ENCODE measurements around the gene MRPS12.
"Not testable (repeated sequence)": the region's sequence is repeated elsewhere in the genome, so short reads cannot be mapped to it uniquely, and the experiment has no call there.

Gene MRPS12

DNA sequence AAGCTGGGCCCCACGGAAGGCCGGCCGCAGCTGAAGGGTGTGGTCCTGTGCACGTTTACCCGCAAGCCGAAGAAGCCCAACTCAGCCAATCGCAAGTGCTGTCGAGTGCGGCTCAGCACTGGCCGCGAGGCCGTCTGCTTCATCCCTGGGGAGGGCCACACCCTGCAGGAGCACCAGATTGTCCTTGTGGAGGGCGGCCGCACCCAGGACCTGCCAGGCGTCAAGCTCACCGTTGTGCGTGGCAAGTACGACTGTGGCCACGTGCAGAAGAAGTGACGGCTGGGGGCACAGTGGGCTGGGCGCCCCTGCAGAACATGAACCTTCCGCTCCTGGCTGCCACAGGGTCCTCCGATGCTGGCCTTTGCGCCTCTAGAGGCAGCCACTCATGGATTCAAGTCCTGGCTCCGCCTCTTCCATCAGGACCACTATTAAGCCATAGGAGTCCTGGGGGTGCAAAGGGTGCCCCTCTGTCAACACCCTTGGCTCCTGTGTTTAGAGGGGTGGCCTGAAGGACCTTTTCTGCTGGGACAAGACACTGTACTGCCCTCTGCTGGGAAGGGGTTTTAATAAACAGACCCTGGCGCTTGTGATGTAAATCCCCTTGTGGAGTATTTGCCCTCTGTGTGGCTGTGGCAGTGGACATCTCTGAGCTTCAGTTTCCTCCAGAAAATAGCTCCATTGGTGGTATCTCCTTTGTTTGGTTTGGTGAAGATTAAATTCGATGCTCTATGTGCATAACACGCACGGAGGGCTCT is 1.9 kb downstream of the MRPS12 start:
- in situ Hi-C loops (cut with HindIII; ENCODE audit: low sequenced_read_pairs): no loop called here

- in situ Hi-C loops (cut with HindIII; ENCODE audit: low sequenced_read_pairs): no loop called here
Observed at GRCh38 chr19:38933544-38933943, 2.8 kb downstream of the MRPS12 start.

DNA sequence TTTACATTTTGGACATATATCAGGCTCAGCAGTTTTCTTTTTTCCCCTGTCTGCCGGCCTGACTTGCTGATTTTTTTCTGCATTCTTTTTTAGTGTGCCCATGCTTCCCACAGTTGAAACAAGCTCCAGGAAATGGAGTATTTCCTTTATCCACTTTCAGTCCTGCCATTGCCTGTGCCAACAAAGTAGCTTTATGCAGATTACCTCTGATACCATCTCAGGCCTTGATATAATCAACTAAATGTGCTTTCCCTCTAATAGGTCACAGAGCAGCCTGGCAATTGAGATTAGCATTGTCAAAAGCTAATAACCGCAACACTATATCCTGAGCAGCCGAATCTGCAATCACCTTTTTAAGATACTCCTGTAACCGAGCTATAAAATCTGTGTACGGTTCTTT is 9.2 kb downstream of the MRPS12 start:
- in situ Hi-C loops (cut with HindIII; ENCODE audit: low sequenced_read_pairs): no loop called here

GRCh38 chr19:38941466-38941865 is 10.7 kb downstream of the MRPS12 start:
- in situ Hi-C loops (cut with HindIII; ENCODE audit: low sequenced_read_pairs): not testable (repeated sequence)

- in situ Hi-C loops (cut with HindIII; ENCODE audit: low sequenced_read_pairs): no loop called here
Observed at GRCh38 chr19:38941979-38942378, 11.2 kb downstream of the MRPS12 start.

DNA sequence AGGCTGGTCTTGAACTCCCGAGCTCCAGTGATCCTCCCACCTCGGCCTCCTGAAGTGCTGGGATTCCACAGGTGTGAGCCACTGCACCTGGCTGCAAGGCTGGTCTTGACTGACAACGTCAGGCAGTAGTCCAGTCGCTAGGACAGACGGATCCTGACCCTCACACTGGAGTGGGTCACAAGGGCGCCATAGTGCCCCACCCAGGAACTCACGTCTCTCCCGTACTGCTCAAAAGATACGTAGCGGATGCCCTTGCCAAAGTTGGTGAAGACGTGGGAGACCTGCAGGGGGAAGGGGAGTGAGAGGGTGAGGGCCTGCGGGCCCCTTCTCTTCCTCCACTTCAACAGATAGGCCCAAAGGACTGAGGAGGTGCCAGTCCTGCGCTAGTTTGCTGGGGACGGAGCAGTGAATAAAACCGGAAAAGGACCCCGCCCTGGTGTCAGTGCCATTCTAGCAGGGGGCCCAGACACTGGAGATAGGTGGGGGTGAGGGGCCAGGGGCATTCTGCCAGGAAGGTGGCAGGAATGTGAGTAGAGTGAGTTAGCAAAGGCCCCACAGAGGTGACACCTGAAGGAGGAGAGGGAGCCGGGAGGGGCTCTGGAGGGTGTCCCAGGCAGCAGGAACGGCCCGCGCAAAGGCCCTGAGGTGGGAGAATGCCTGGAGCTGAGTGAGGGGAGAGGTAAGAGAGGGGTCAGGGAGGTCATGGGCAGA is 11.9 kb downstream of the MRPS12 start:
- in situ Hi-C loops (cut with HindIII; ENCODE audit: low sequenced_read_pairs): no loop called here

DNA sequence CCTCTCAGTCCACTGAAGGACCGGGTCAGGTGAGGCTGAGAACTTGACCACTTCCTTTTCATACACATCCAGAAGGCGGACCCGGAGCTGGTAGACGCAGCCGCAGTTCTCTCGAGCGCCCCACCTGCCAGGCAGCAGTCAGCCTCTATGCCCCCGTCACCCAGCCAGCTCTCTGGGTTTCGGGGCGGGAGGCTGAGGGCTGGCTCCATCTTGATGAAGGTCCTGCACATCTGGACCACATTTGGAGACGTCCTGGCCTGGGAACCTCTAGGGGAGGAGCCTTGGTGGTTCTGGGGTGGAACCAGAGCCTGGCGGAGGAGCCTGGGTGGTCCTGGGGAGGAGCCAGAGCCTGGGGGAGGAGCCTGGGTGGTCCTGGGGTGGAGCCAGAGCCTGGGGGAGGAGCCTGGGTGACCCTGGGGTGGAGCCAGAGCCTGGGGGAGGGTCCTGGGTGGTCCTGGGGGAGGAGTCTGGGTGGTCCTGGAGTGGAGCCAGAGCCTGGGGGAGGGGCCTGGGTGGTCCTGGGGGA is 14.3 kb downstream of the MRPS12 start:
- in situ Hi-C loops (cut with HindIII; ENCODE audit: low sequenced_read_pairs): no loop called here

- in situ Hi-C loops (cut with HindIII; ENCODE audit: low sequenced_read_pairs): no loop called here
Observed at GRCh38 chr19:38945562-38946228, 15.0 kb downstream of the MRPS12 start.

DNA sequence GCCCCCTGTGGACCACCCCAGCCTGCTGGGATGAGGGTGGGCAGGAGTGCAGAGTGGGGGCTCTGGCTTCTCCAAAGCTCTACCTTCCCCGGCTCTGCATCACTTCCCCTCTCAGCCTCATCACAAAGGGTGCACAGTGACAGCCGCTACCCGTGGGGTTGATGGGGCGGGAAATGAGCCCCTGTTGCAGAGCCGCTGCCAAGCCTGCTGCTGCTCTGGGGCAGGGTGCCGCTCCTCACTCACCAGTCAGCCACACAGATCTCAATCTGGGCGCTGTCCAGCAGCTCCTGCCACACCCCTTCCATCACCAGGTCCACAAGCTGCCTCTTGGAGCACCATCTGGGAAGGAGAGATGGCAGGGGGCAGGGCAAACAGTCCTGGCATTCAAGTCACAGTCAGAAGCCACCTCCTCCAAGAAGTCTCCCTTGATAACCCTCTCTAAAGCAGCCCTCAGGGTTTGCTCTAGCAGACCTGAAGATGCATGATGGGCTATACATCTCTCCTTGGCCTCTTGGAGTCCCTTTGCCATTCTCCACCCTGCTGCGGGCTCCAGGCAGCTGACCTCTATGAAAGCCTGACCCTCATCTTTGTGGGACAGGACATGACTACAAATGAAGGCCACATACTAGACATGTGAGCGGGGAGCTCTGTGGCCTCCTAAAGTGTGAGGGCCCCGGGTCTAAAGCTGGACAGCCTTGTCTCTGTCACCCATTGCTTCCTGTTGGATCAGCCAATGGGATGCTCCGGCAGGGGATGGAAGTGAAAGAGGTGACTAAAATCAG is 15.7 kb downstream of the MRPS12 start:
- in situ Hi-C loops (cut with HindIII; ENCODE audit: low sequenced_read_pairs): no loop called here

DNA sequence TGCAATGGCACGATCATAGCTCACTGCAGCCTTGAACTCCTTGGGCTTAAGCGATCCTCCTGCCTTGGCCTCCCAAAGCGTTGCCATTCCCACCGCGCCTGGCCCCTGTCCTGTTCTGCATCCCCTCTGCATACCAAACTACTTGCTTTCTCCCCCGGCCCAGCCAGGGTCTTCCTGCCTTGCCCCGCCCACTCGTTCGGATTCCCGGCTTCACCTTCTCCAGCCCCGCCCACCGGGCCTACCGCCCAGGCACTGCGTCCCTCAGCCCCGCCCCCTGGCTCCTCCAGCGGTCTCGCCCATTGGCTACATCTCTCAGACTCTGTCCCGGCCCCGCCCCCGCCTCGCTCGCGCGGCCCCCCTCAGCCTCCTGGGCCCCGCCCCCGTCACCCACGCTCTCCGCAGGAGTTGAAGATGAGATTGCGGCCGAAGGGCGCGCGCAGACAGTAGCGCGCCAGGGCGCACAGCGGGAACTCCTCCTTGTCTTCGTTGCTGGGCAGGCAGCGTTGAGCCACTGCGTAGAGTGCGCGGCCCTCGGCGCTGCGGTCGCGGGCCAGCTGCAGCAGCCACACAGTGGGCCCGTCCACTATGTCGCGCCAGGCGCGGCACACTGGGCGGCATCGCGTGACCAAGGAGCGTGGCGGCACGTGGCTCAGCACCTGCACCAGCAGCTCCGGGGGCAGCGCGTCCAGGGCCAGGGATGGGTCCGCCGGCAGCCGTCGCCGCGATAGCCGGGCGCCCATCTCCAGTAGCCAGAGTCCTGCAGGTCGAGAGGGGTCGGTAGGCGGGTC is 19.0 kb downstream of the MRPS12 start:
- in situ Hi-C loops (cut with HindIII; ENCODE audit: low sequenced_read_pairs): no loop called here

DNA sequence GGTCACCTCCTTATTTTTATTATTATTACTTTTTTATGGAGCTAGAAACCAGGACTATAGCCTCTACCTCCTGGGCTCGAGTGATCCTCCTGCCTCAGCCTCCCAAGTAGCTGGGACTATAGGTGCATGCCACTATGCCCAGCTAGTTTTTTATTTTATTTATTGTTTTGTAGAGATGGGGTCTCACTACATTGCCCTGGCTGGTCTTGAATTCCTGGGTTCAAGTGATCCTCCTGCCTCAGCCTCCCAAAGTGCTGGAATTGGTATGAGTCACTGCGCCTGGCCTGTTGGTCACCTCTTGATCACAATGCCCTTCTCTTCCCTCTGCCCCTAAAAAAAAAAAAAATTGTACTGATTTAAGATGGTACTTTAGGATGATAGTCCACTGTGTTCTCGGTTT is 20.4 kb downstream of the MRPS12 start:
- in situ Hi-C loops (cut with HindIII; ENCODE audit: low sequenced_read_pairs): no loop called here

DNA sequence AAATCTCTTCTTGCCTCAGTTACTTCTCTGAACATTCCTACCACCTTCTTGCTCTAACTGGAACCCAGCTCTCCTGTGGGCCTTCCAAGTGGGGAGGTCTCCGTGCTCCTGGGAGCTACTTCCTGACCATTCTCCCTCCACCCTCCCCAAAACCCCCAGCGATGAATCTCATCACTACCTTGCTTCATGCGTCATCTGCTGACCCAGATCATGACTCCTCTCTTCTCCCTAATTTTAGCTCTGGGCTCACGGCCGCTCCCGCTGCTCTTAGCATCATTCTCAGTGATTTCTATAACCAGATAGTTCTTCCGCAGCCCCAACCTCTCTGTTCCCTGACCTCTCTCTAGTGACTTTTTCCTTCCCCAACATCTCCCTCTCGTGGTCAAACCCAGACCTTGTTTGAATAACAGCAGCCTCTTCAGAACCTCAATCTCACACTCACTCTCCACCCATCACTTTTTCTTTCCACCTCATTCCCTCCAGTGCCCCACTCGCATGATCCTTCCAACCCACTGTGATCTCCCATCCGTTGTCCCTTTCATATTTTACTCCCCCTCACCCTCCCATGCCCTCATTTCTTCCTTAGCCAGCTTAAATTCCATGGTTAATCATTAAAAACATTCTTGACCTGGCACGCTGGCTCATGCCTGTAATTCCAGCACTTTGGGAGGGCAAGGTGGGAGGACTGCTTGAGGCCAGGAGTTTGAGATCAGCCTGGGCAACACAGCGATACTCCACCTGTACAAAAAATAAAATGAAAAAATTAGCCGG is 21.8 kb downstream of the MRPS12 start:
- in situ Hi-C loops (cut with HindIII; ENCODE audit: low sequenced_read_pairs): no loop called here

GRCh38 chr19:38953677-38954076 is 22.9 kb downstream of the MRPS12 start:
- in situ Hi-C loops (cut with HindIII; ENCODE audit: low sequenced_read_pairs): no loop called here

- in situ Hi-C loops (cut with HindIII; ENCODE audit: low sequenced_read_pairs): no loop called here
Observed at GRCh38 chr19:38956264-38956663, 25.5 kb downstream of the MRPS12 start.

DNA sequence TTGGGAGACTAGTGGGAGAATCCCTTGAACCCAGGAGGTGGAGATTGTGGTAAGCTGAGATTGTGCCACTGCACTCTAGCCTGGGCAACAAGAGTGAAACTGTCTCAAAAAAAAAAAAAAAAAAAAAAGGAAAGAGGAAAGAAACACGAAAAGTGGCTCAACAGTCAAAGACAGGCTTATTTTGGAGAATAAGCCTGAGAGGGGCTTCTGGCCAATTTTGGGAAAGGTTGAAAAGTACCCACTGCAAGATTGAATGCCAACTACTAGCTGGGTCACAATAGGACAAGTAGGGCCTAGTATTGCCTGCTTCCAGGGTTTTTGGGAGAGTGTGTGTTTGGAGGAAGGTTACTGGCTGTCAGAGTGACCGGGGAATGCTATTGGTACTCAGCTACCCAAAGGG is 27.6 kb downstream of the MRPS12 start:
- in situ Hi-C loops (cut with HindIII; ENCODE audit: low sequenced_read_pairs): no loop called here

- in situ Hi-C loops (cut with HindIII; ENCODE audit: low sequenced_read_pairs): no loop called here
Observed at GRCh38 chr19:38959618-38960017, 28.9 kb downstream of the MRPS12 start.

DNA sequence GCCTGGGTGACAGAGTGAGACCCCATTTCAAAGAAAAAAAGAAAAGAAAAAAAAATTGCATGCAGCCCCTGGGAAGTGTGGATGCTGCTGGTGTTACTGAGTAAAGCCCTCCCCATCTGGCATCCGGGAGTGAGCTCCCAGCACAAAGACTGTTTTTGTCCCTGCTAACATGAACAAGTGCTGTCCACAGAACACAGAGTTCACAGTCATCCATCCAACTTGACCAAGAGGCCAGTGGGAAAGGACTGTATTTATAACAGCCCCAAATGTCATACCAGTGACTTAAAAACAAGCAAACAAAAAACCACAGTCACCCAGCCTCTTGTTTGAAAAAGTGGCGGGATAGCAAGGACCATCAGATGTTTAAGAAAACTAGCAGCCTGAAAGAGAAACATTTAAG is 34.0 kb downstream of the MRPS12 start:
- in situ Hi-C loops (cut with HindIII; ENCODE audit: low sequenced_read_pairs): no loop called here

GRCh38 chr19:38966149-38966548 is 35.4 kb downstream of the MRPS12 start:
- in situ Hi-C loops (cut with HindIII; ENCODE audit: low sequenced_read_pairs): not testable (repeated sequence)
